GM13976 (cell line): ENCODE results near the gene DIPK2A.
A peak's percentile ranks its signal among the peaks of the same experiment; 100 is the strongest.

Experiments used
- DNase-seq: peaks from one replicate; pipeline ENCODE4 v3.0.0; 2012; ENCODE audit warnings: low spot score
- CTCF ChIP-seq: IDR thresholded peaks from 2 replicates; pipeline ENCODE4 v1.5.1; 2012; ENCODE audit warnings: borderline replicate concordance, mild to moderate bottlenecking; ENCODE audit not compliant: insufficient read depth; ENCODE audit errors: extremely low read depth, missing control alignments, control extremely low read depth
- in situ Hi-C: fragments of 300-500 bp; cut with MboI; formaldehyde crosslinking; loops from one replicate; pipeline ENCODE4 v1.12.0; 2022; ENCODE audit warnings: low sequenced_read_pairs, mixed read lengths, inconsistent platforms; ENCODE audit not compliant: unreplicated experiment

The DIPK2A gene

GRCh38 chr3:143950810-143951209 lies 20.8 kb upstream of the DIPK2A start:
- TF ChIP-seq CTCF: no peak
- in situ Hi-C loops: no loop called here
- no peak for DNase-seq

DNA sequence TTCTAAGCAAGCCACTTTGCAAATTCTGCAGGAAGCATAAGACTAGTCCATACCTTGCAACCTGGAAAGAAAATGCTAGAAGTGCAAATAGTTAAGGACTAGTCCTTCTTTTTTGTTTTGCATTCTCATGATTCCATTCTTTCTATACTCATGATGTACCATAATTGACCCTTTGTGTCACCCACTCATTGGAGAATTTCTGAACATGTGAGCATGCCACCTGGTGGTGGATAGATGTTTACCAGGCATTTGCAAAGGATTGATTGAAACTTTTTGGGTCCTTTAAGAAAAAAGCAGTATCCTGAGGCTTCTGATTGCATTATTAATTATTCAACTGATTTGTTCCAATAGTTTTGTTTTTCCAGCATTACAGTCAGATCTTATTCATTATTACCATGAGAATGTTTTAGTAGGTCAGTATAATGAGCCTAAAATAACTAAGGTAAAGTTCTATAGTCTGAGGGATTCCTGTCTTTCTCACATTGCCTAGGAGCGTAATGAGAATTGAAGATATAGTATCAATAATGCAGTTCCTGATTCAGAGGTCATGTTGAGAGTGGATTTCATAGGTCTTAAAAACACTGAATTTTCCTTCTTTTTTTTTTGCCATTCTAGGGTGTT lies 20.2 kb upstream of the DIPK2A start:
- DNase-seq: peak; percentile 29
- peak; percentile 45 for TF ChIP-seq CTCF
- in situ Hi-C loops: no loop called here

- TF ChIP-seq CTCF: no peak
- in situ Hi-C loops: no loop called here
- DNase-seq: no peak
These were observed 19.0 kb upstream of the DIPK2A start for GRCh38 chr3:143952569-143953072.

DNA sequence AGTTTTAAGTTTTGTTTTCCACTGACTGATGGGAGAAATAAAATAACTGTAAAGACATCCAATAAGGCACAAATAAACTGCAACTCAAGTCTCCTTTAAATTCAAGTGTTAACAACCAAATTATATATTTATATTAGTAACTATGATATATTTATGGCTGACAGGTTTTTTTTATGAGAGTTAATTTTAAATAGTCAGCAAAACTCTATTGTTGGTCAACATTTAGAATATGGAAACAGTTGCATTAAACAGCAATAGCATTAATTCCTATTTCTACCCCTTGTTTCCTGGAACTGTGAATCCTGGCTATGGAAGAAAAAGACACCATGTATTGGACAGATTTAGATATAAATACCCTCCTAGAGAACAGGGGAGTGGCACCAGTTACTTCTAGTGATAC lies 16.5 kb upstream of the DIPK2A start:
- TF ChIP-seq CTCF: no peak
- no peak for DNase-seq
- in situ Hi-C loops: no loop called here

- in situ Hi-C loops: no loop called here
- no peak for TF ChIP-seq CTCF
- no peak for DNase-seq
These were observed 14.8 kb upstream of the DIPK2A start for GRCh38 chr3:143956838-143957237.

DNA sequence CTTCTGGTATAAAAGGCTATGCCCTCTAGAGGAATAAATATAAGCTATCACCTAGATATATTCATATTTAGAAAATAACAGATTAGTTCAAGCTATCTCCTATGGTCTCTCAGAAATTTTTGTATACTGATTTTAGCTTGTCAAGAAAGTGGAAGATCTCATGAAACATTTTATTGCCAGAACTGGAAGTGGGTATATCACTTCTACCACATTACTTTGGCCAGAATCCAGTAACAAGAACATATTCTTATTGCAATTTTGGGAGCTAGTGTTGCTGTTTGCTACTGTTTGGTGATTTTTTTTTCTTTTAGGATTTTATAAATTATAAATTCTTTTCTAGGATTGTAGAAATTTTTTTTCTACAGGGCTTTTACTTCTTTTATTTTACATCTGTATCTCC lies 14.2 kb upstream of the DIPK2A start:
- TF ChIP-seq CTCF: no peak
- no peak for DNase-seq
- in situ Hi-C loops: no loop called here
